ENCODE results near the gene RIPK1. TPM values are rescaled to one million over a fixed set of nuclear protein-coding genes. Genes with fewer than 3 reads are reported as not detected.
"Not testable (repeated sequence)": the region's sequence is repeated elsewhere in the genome, so short reads cannot be mapped to it uniquely, and the experiment has no call there.

The RIPK1 gene
- polyA plus RNA-seq, 10 donors = 10.4 to 16.4 (median 12.4) TPM

DNA sequence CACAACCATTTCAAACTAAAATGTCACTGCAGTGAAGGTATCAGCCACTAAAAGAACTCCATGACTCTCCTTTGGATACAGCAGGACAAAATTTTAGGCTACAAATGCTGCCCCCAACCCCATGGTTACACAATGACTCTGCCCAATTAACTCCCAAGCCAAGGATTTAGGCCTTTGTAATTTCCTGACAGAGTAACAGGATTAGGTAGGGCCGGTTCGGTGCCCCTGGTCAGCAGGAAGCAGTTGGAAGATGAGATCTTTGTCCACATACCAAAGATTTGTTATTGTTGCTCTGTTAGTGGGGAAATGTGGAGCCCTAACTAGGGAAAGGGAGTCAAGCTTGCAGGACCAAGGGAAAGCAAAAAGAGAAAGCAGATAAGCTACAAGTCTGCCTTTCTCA, 26.7 kb upstream of the RIPK1 start:
- DNase-seq = no peak

DNA sequence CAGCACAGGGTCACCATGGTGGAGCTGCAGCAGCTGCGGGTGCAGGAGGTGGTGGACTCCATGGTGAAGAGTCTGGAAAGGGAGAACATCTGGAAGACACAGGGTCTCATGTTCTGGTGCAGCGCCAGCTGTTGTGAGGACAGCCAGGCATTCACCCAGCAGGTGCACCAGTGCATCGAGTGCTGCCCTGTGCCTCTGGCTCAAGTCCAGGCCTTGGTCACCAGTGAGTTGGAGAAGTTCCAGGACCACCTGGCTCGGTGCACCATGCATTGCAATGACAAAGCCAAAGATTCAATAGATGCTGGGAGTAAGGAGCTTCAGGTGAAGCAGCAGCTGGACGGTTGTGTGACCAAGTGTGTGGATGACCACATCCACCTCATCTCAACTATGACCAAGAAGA, 22.9 kb upstream of the RIPK1 start:
- no peak for DNase-seq

GRCh38 chr6:3045777-3046176, 22.5 kb upstream of the RIPK1 start:
- DNase-seq = no peak

DNA sequence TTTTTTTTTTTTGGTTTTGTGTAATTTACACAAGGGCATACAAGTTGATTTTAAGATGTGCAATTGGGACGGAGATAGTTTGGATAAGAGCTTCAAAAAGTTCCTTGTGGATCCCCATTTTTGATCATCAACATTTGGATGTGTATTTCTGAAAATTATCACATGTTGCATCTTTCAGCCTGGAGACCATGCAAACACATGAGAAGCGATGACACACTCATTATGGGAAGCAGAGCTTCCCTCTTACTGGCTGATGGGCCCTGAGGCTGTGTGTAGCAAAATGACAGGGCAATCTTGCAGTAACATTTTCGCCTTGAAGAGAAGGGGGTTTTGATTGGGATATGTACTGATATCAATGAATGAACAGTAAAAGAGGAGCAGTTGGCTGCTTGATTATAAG, 22.0 kb upstream of the RIPK1 start:
- DNase-seq = no peak

DNA sequence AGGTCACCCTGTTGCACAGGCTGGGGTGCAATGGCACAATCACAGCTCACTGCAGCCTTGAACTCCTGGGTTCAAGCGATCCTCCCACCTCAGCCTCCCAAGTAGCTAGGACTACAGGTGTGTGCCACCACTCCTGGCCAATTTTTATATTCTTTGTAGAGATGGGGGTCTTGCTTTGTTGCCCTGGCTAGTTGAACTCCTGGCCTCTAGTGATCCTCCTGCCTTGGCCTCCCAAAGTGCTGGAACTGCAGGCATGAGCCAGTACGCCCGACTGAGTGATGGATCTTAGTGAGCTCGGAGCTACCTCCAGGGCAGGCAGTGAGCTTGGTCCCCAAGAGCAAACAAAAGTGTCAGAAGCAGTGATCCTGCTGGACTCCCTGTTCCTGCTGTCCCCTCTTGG, 20.3 kb upstream of the RIPK1 start:
- DNase-seq = not testable (repeated sequence)

DNA sequence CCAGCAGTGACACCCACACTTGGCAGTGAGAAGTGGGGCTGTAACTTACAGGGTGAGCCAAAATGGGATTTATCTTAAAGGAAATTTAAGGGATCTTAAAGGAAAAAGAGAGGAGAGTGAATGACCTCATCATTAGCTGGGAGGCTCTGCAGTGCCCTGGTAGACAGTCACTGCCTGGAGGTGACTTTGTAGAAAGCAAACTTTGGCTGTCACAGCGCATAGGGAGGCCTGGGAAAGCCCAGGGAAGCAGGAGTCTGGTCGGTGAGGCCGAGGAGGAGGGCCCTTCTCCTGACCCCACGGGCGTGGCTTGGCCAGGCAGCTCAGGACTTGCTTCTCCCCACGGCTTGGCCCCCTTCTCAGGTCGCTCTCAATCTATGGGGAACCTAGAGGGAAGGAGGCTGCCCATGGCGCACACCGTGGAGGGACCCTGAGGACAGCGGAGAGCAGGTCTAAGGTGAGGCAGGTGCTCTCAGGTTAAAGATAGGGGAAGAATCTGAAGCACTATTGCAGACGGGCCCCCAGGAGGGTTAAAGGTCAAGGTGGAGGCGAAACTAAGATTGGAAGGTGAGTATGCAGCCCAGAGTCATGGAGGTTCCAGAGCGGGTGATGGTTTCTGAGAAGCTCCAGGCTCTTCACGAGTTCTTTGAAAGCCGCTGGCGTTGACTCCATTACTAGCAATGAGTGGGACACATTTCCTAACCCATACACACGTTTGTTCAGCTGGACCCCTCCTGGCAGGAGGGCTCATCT, 15.6 kb upstream of the RIPK1 start:
- no peak for DNase-seq

- DNase-seq = no peak
These were observed 15.1 kb upstream of the RIPK1 start for GRCh38 chr6:3053231-3053508.

DNA sequence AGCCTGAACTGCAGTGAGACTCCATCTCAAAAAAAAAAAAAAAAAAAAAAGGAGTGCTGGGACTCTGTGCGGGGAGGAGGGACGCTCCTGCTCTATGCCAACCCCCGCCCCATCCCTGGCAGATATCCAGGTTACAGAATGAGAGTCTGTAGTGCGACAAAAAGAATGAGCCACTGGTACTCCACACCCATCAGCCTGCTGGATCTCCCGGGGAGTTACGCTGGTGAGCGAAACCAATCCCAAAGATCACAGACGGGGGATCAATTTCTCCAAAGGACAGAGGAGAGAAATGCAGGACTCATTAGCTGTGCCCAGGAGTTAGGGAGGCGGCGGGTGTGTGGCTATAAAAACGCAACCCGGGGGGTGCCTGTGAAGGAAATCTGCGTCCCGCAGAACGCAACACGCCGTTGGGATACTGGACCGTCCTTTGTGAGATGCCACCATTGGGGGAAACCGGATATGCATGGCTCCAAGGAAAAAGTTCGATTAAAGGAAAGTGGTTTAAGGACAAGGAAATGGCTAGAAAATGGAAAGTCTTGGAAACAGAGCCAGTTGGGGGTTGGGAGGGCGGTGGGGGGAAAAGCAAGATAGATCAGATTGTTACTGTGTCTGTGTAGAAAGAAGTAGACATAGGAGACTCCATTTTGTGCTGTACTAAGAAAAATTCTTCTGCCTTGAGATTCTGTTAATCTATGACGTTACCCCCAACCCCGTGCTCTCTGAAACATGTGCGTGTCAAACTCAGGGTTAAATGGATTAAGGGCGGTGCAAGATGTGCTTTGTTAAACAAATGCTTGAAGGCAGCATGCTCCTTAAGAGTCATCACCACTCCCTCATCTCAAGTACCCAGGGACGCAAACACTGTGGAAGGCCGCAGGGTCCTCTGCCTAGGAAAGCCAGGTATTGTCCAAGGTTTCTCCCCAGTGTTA, 13.8 kb upstream of the RIPK1 start:
- DNase-seq = peak; percentile 33 to 69 (median 64)

DNA sequence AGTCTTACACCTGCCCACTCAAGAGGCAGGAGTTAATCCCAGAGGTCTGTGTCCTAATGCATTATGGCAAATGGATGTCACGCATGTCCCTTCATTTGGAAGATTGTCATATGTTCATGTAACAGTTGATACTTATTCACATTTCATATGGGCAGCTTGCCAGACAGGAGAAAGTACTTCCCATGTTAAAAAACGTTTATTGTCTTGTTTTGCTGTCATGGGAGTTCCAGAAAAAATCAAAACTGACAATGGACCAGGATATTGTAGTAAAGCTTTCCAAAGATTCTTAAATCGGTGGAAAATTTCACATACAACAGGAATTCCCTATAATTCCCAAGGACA, 13.2 kb upstream of the RIPK1 start:
- DNase-seq = peak in 1 of 3 donors; percentile 28

DNA sequence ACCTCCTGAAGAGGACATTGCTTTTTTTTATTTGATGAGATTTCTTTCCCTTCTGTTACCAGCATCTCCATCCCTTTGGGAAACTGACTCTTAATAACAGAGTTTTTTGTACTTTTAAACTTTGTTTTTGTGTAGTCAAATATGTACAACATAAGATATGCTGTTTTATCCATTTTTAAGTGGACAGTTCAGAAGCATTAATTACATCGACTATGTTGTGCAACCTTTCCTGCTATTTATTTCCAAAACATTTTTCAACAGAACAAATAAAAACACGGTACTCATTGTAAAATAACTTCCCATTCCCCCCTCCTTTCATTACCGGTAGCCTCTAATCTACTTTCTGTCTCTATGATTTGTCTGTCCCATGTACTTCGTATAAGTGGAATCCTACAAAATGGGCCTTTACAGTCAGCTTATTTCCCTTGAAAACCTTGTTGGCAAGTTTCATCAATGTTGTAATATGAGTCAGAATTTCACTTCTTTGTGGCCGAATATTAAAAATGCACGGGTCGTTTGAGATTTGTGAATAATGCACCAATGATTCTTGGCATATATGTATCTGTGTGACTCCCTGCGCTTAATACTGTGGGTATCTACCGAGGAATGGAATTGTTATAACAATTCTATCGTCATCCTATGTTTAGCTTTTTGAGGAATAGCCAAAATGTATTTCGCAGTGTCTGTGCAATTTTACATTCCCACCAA, 11.1 kb upstream of the RIPK1 start:
- DNase-seq = no peak

GRCh38 chr6:3058957-3059356, 9.3 kb upstream of the RIPK1 start:
- DNase-seq = no peak

GRCh38 chr6:3060092-3060491, 8.2 kb upstream of the RIPK1 start:
- DNase-seq = not testable (repeated sequence)

DNA sequence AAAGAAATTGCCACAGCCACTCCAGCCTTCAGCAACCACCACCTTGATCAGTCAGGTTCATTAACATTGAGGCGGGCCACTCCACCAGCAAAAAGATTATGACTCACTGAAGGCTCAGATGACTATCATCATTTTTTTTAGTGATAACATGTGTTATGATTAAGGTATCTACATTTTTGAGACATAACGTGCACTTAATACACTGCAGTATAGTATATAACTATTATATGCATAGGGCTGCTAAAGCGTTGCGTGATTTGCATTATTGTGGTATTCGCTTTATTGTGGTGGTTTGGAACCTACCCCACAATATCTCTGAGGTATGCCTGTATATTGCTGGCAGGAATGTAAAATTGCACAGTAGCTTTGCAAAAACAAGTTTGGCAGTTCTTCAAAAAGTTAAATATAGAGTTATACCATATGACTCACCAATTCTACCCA, 6.8 kb upstream of the RIPK1 start:
- DNase-seq = peak in 1 of 3 donors; percentile 92

GRCh38 chr6:3063340-3063732, 5.0 kb upstream of the RIPK1 start:
- peak in 1 of 3 donors; percentile 38 for DNase-seq

DNA sequence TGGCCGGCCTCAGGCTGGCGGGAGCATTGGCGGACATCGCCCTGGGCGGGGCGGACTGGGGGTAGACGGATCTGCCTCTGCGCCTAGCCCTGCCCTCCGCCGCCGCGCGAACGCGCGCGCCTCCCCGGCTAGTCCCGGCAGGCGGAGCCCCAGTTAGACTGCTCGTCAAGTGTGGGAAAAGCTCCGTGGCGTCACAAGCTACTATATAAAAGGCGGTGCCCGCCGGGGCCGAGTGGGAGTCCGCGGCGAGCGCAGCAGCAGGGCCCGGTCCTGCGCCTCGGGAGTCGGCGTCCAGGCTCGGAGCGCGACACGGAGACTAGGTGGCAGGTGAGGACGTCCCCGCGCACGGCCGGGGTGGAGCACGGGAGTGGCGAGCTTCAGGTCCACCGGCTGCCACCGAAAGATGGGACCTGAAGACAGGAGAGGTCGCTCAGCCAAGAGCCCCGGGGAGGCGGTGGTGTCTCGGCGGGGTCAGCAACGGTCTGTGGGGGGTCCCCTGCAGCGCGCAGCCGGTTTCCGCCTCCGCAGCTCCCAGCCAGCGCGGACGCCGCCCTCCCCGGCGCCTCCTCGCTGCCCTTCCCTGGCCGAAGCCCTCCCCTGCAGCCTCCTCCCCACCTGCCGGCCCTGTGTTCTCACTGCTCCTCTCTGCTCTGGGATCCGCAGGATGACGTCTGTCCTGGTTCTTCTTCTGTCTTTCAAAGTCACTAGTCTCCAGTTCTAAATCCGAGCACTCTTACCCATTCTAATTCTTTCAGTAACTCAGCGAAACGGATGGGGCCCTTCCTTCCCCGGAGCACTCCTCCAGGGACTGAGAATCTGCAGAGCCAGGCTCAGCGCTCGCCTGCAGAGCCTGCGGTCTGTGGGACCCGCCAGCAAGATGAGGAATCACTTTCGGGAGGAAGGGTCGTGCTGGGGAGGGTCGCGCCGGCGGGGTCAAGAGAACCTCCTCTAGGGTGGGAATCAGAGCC, 4.3 kb upstream of the RIPK1 start:
- DNase-seq = peak; percentile 87 to 96 (median 95)

DNA sequence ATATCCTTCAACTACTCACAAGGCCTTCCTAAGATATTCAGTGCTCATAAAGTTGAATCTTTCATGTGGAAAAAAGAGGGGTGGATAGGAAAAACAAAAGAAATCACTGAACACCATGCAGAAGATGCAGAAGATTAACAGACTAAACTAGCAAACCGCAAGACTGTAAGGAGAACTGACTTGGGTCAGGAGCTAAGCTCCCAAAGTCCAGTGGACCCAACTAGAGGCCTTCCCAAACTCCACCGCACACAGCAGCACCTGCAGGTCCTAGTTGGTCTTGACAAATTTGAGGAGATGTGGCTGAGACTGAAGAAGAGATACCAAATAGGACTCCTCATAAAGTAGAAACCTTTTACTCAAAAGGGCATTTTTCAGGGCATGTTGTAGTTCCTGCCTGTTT, 3.3 kb downstream of the RIPK1 start:
- DNase-seq = no peak

- no peak for DNase-seq
These were observed 4.5 kb downstream of the RIPK1 start for GRCh38 chr6:3072798-3073197.

- DNase-seq = no peak
These were observed 5.1 kb downstream of the RIPK1 start for GRCh38 chr6:3073382-3073781.

GRCh38 chr6:3075772-3076113, 7.4 kb downstream of the RIPK1 start:
- no peak for DNase-seq

- no peak for DNase-seq
These were observed 8.0 kb downstream of the RIPK1 start for GRCh38 chr6:3076320-3076719.

GRCh38 chr6:3077430-3077829, 9.1 kb downstream of the RIPK1 start:
- DNase-seq = no peak

- not testable (repeated sequence) for DNase-seq
These were observed 10.7 kb downstream of the RIPK1 start for GRCh38 chr6:3078952-3079351.

All from muscle of back (tissue), 11 donors.